ENCODE measurements around the gene ARPP21. TPM values are rescaled to one million over a fixed set of nuclear protein-coding genes. Genes with fewer than 3 reads are reported as not detected.

The ARPP21 gene
- total and polyA plus RNA-seq, 7 donors: 86.4 to 336 (median 101) TPM

GRCh38 chr3:35597490-35597889, 41.8 kb upstream of the ARPP21 start:
- DNase-seq: no peak
- Histone ChIP-seq H3K27me3 (ENCODE audit: insufficient read depth in 3 of 3, low read length in 2 of 3) (no peaks in the 10 kb centered on the region), H3K4me3 (no peak overlapping the region), H3K4me1 (peaks cover 4% of the 10 kb centered on the region), H3K27ac (no peak overlapping the region), H3K36me3 (ENCODE audit: insufficient read depth in 1 of 2, low read depth in 1 of 2) (no peaks in the 10 kb centered on the region), H3K9me3 (no peaks in the 10 kb centered on the region)
- ATAC-seq: no peak
- TF ChIP-seq, protein P1, sequence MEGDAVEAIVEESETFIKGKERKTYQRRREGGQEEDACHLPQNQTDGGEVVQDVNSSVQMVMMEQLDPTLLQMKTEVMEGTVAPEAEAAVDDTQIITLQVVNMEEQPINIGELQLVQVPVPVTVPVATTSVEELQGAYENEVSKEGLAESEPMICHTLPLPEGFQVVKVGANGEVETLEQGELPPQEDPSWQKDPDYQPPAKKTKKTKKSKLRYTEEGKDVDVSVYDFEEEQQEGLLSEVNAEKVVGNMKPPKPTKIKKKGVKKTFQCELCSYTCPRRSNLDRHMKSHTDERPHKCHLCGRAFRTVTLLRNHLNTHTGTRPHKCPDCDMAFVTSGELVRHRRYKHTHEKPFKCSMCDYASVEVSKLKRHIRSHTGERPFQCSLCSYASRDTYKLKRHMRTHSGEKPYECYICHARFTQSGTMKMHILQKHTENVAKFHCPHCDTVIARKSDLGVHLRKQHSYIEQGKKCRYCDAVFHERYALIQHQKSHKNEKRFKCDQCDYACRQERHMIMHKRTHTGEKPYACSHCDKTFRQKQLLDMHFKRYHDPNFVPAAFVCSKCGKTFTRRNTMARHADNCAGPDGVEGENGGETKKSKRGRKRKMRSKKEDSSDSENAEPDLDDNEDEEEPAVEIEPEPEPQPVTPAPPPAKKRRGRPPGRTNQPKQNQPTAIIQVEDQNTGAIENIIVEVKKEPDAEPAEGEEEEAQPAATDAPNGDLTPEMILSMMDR (IDR thresholded peaks at IDR 0.05): no peak
- WGBS, 3 donors: 68 to 76% (median 75%) methylated on average over 3 of the region's 3 CpGs
- intact Hi-C loops (cut with DNase I): loop anchor here in 1 of 2 donors (10.0 kb wide), 1 partner anchor 1113 kb away; no protein-coding TSS in a partner anchor

DNA sequence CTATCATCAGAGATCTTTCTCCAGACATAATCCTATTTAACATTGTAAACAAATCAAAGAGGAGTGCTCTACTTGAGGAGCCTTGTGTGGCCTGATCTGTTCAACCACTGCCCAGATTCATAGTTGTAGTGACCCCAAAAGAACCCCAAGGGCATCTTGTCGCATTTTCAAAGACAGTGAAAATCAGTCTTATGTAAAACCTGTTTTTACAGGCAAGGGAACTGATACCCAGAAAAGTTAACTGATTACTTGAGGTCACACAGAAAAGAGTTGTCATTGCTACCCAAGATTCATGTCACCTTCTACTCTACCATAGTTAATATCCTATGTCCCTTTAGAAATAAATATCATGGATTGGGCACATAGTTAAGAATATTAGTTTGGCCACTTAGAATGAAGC, 40.5 kb upstream of the ARPP21 start:
- Histone ChIP-seq H3K9me3 (no peaks in the 10 kb centered on the region), H3K27ac (no peak overlapping the region), H3K27me3 (ENCODE audit: insufficient read depth in 3 of 3, low read length in 2 of 3) (no peaks in the 10 kb centered on the region), H3K4me3 (no peak overlapping the region), H3K36me3 (ENCODE audit: insufficient read depth in 1 of 2, low read depth in 1 of 2) (no peaks in the 10 kb centered on the region), H3K4me1 (peaks cover 5% of the 10 kb centered on the region)
- no peak for ATAC-seq
- intact Hi-C loops (cut with DNase I): loop anchor here in 1 of 2 donors (10.0 kb wide), 1 partner anchor 1114 kb away; no protein-coding TSS in a partner anchor
- WGBS, 3 donors: 83 to 91% (median 86%) methylated on average over 1 of the region's 1 CpG
- TF ChIP-seq, protein P1 (IDR thresholded peaks at IDR 0.05): no peak
- DNase-seq: no peak

DNA sequence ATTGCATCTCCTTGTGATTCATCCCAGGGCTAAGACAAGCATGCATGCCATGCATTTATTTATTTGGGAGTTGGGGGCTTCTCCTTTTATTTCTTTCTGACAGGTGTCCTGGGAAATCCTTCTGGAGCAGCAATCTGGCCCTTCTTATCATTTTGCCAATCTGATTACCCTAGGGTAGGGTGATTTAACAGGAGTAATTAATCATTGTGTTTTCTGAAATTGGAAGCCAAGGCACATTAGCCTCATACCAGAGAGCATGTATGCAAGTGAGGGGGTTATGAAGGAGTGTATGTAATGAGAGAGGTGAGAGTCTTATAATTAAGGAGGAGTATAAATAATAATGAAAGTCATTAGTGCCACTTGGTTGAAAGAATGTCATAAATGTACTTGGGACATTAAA, 37.4 kb upstream of the ARPP21 start:
- Histone ChIP-seq H3K36me3 (ENCODE audit: insufficient read depth in 1 of 2, low read depth in 1 of 2) (no peaks in the 10 kb centered on the region), H3K27me3 (ENCODE audit: insufficient read depth in 3 of 3, low read length in 2 of 3) (no peaks in the 10 kb centered on the region), H3K4me1 (peaks cover 5% of the 10 kb centered on the region), H3K9me3 (peaks cover 4% of the 10 kb centered on the region), H3K27ac (no peak overlapping the region), H3K4me3 (no peak overlapping the region)
- intact Hi-C loops (cut with DNase I): no loop called here
- no peak for ATAC-seq
- DNase-seq: no peak
- TF ChIP-seq, protein P1 (IDR thresholded peaks at IDR 0.05): no peak

DNA sequence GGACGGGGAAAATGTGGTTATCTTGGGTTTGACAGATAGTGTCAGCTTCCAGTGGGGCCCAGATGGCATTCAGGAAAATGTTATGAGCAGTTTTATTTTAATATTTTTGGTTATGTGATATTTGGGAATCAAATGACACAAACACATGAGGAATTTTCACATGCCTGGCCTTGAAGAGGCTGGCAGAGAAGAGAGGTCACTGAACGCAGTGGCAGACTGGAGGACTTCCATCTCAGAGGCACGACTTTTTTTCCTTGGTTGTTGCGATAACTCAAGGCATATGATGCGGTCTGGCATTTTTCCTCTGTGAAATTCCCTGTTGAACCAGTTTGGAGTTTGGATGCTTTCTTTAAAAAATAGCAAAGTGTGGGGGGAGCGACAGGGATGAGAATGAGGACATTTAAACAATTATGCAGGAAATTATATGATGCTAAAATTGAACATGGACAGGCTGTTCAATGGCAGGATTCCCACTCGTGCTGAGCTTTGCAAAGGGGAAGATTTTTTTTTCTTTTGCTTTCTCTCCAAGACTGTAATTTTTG, 36.9 kb upstream of the ARPP21 start:
- Histone ChIP-seq H3K36me3 (ENCODE audit: insufficient read depth in 1 of 2, low read depth in 1 of 2) (no peaks in the 10 kb centered on the region), H3K27me3 (ENCODE audit: insufficient read depth in 3 of 3, low read length in 2 of 3) (no peaks in the 10 kb centered on the region), H3K27ac (no peak overlapping the region), H3K4me3 (no peak overlapping the region), H3K4me1 (peaks cover 5% of the 10 kb centered on the region), H3K9me3 (peaks cover 4% of the 10 kb centered on the region)
- DNase-seq (no peak), ATAC-seq (no peak)
- intact Hi-C loops (cut with DNase I): no loop called here
- WGBS, 3 donors: 22 to 31% (median 28%) methylated on average over 7 of the region's 7 CpGs
- TF ChIP-seq, protein P1 (IDR thresholded peaks at IDR 0.05): no peak

GRCh38 chr3:35616346-35616745, 23.0 kb upstream of the ARPP21 start:
- no peaks in the 10 kb centered on the region for H3K9me3 ChIP-seq
- H3K27me3 ChIP-seq (ENCODE audit: insufficient read depth in 3 of 3, low read length in 2 of 3): no peaks in the 10 kb centered on the region
- TF ChIP-seq, protein P1 (IDR thresholded peaks at IDR 0.05): no peak
- ATAC-seq (no peak), DNase-seq (no peak)
- no peak overlapping the region for H3K4me3 ChIP-seq
- intact Hi-C loops (cut with DNase I): no loop called here
- 50 to 52% (median 50%) methylated on average over 3 of the region's 3 CpGs for WGBS, 3 donors
- H3K36me3 ChIP-seq (ENCODE audit: insufficient read depth in 1 of 2, low read depth in 1 of 2): no peaks in the 10 kb centered on the region
- H3K4me1 ChIP-seq: no peaks in the 10 kb centered on the region
- no peak overlapping the region for H3K27ac ChIP-seq

Data from psoas muscle (tissue), 8 donors.